GM21576 (cell line): ENCODE measurements around the gene THRAP3.
"Not testable (repeated sequence)": the region's sequence is repeated elsewhere in the genome, so short reads cannot be mapped to it uniquely, and the experiment has no call there.

Source experiments
- ATAC-seq: cut with Tn5 transposase; IDR thresholded peaks from one replicate; pipeline ENCODE4 v1.9.1; 2021; ENCODE audit warnings: mild to moderate bottlenecking, moderate library complexity; ENCODE audit not compliant: unreplicated experiment

The THRAP3 gene

GRCh38 chr1:36204347-36204909, 19.8 kb upstream of the THRAP3 start:
- ATAC-seq = no peak

GRCh38 chr1:36206323-36206858, 17.9 kb upstream of the THRAP3 start:
- no peak for ATAC-seq

DNA sequence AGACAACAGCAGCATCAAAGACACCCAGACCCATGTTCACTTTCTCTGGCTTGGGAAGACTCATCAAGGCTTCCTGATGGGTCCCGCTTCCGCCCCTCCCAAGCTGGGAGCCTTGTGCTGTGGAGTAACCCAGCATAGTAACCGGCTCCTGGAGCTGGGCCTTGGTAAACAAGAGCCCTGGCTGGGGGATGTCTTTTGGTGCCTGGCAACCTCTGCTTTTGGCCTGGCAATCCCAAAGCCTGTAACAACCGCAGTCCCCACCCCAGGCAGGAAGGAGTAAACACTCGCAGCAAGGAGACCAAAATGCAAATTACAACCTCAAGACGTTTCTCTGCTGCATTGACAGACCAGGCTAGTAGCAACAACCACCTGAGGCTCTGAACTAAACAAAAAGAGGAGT, 16.9 kb upstream of the THRAP3 start:
- no peak for ATAC-seq

- ATAC-seq = no peak
These were observed 15.1 kb upstream of the THRAP3 start for GRCh38 chr1:36208978-36209703.

GRCh38 chr1:36211307-36211706, 12.9 kb upstream of the THRAP3 start:
- no peak for ATAC-seq

DNA sequence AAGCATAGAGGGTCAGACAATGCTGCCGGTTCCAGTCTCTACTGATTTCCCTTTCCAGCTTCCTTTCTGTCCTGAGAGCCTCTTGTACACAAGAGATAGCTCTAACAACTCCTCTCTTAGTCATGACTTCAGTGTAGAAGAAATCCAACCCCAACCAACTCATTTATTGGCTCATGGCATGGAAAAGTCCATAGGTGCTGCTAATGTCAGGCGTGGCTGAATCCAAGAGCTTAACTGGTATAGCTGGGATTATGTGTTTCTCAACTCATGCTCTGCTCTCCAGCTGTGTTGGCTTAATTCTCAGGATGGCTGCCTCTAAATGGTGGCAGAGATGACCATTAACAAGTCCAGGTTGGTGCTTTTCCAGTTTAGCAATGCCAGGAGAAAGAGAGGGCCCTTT, 12.4 kb upstream of the THRAP3 start:
- no peak for ATAC-seq

GRCh38 chr1:36212782-36213181, 11.5 kb upstream of the THRAP3 start:
- ATAC-seq = no peak

- ATAC-seq = no peak
These were observed 6.6 kb upstream of the THRAP3 start for GRCh38 chr1:36217670-36218069.

DNA sequence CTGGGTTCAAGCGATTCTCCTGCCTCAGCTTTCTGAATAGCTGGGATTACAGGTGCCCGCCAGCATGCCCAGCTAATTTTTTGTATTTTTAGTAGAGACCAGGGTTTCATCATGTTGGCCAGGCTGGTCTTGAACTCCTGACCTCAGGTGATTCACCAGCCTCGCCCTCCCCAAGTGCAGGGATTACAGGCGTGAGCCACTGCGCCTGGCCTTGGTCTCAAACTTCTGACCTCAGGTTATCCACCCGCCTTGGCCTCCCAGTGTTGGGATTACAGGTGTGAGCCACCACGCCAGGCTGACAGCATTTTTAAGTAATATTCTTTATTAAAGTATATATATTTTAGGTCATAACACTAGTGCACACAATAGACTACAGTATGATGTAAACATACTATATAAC, 2.3 kb upstream of the THRAP3 start:
- ATAC-seq = not testable (repeated sequence)

- ATAC-seq = no peak
These were observed 1.5 kb upstream of the THRAP3 start for GRCh38 chr1:36222481-36223380.

DNA sequence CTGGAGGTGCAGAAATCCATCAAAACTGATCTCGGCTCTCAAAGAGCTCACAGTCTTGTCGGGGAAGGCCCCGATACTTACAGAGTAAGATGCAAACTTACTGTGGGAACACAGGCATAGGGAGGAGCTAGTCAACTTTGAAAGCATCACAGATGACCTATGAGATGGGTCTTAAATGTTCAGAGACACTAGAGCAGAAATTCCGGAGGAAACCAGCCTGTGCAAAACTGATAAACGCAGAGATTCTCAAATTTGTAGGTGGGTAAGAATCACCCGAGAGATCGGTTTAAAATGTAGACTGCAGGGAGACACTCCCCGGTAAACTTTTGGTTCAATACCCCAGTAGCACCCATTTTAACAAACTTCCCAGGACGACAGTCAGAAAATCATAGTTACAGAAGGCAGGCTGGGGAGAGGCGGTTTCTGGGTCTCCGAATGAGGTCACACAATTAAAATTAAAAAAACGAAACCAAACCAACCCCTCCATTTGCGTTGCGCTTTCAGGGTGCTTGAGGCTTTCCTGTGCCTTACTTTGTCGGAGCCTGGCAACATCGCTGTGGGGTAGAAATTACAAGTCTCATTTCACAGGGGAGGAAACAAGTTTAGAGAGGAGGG, 755 bp upstream of the THRAP3 start:
- peak; percentile 23 for ATAC-seq

DNA sequence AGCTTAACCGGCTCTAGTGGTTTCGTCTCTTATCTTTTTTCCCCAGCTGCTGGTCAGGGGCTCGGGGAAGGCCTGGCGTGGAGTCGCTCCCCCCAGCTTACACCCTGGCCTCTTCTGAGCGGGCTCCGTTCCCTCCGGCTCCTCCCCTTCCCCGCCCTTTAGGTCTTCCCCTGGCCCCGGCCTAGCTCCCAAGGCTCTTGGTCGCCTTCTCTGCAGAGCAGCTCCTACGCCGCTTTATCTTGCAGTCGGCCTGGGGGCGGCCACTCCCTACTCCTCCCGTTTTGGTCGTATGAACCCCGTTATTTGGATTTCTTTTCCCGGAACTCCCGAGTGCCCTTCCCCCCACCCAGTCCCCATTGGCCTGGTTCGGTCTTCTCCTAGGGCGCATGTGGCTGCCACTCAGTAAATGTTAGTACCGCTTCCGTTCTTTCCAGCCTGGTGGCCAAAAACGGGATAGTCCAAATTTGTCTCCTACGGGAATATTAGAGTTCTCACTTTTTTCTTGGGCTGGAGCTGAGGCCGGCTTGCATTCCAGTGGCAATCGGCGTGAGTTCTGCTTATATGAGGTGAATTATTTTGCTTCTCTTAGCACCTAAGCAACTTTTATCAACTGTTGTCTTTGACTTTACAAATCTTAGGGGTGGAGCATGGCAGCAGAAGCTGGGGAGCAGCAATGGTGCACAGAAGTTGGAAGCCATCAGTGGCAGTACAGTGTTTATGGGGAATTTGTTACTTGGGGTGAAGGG, 467 bp downstream of the THRAP3 start:
- ATAC-seq = peak; percentile 51

DNA sequence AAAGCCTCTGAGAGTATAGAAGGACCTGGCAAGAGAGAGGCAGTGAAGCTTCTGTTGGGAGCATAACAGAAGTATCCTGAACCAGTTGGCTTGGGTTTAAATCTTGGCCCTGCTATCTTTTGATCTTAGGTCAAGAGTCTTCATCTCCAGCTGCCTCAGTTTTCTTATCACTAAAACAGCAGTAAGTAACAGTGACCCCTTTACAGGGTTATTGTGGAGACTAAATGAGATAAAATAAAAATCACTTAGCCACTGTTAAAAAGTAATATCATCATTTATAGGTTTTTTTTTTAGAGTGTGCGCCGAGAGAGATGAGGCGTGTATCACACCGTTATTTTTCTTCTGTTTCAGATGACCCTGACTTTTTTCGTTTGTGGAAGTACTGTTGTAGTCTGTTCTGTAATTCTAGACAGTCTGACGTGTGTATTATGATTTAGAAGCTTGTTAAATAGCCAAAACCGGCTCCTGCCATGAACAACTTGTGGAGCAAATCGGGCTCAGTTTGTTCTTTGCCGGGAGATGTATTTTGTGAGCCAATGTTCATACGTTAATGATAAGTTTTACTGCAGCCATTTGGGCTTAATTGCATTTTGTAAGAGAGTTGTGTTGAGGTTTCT, 1.1 kb downstream of the THRAP3 start:
- no peak for ATAC-seq

GRCh38 chr1:36230279-36230678, 6.0 kb downstream of the THRAP3 start:
- not testable (repeated sequence) for ATAC-seq

- ATAC-seq = no peak
These were observed 6.9 kb downstream of the THRAP3 start for GRCh38 chr1:36231191-36231590.

DNA sequence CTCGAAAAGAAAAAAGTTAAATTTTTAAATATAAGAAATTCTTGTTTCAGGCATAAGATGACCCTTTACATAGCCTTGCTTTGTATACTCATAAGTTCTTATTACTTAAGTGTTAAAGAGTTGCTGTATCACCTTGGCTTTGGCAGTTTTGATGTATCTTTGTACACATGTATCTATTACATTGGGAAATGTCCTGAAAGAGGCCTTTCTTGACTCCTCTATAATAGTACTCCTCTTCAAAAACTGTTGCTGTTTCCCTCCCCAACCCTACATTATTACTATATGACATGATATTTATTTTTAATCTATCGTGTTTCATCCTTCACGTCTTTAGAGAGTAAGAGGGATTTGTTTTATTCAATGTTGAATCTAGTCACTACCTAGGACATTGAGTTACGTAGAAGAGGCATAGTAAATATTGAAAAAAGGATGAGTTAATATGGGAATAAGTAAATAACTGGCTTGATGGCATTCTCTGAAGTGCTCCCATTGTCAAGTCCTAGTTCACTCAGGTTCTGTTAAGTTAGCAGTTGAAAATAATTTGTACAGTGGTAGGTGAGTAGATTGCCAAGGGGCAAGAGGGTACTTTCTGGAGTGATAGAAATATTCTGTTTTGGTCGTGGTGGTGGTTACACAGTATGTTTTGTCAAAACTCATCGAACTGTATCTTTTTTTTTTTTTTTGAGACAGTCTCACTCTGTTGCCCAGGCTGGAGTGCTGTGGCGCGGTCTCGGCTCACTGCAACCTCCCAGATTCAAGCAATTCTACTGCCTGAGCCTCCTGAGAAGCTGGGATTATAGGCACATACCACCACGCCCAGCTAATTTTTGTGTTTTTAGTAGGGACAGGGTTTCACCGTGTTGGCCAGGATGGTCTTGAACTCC, 8.2 kb downstream of the THRAP3 start:
- ATAC-seq = no peak

GRCh38 chr1:36236302-36236701, 12.1 kb downstream of the THRAP3 start:
- no peak for ATAC-seq

DNA sequence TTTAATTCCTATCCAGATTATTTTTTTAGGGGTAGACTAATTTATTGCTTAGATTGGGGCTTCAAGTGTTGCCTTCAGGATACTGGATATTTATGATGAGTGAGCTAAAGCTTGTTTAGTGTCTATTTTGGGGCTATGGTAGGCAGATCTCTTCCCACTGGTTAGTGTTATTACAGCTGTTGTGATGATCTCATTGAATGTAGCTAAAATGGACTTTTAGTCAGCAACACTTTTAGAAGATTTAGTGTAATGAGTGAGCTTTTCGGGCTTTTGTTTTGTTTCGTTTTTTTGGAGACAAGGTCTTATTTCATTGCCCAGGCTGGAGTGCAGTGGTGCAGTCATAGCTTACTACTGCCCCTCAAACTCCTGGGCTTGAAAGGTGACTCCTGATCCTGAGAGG, 14.2 kb downstream of the THRAP3 start:
- no peak for ATAC-seq
